ENCODE data around the gene SORCS2.

SORCS2 gene

DNA sequence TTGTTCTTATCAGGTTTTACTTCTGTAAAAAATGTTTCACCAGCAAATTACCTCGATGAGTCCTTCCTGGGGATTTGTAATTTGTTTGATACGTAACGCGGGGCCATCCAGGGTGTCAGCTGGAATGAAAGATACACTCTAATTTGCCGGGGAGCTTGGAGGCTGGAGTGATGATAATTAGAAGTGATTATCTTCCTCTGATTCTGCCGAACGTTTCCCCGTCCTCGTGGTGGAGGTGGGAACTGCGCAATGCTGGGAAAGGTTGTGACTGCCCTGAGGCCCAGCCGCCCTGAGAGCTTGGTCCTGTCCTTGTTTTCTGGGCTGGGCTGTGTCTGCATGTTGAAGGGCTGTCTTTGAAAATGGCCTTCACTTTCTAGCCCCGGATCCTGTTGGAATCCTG, 48.0 kb downstream of the SORCS2 start:
- no peak for DNase-seq (ENCODE audit: low read depth)
- no peak for TF ChIP-seq MYC (IDR thresholded peaks at IDR 0.05; ENCODE audit: low read depth, low read length)
- TF ChIP-seq POLR2A (IDR thresholded peaks at IDR 0.05; ENCODE audit: extremely low read depth, insufficient read length): no peak
- peak; percentile 6 for TF ChIP-seq CTCF (IDR thresholded peaks at IDR 0.05; ENCODE audit: low read depth, low read length)
- TF ChIP-seq MAX (IDR thresholded peaks at IDR 0.05; ENCODE audit: low read depth, low read length): no peak
- H3K4me3 ChIP-seq (ENCODE audit: low read depth, low read length): no peak overlapping the region

GRCh38 chr4:7241597-7242125, 49.3 kb downstream of the SORCS2 start:
- TF ChIP-seq POLR2A (IDR thresholded peaks at IDR 0.05; ENCODE audit: extremely low read depth, insufficient read length) (no peak), MAX (IDR thresholded peaks at IDR 0.05; ENCODE audit: low read depth, low read length) (no peak), MYC (IDR thresholded peaks at IDR 0.05; ENCODE audit: low read depth, low read length) (no peak), CTCF (IDR thresholded peaks at IDR 0.05; ENCODE audit: low read depth, low read length) (no peak)
- H3K4me3 ChIP-seq (ENCODE audit: low read depth, low read length): no peak overlapping the region
- DNase-seq (ENCODE audit: low read depth): no peak

DNA sequence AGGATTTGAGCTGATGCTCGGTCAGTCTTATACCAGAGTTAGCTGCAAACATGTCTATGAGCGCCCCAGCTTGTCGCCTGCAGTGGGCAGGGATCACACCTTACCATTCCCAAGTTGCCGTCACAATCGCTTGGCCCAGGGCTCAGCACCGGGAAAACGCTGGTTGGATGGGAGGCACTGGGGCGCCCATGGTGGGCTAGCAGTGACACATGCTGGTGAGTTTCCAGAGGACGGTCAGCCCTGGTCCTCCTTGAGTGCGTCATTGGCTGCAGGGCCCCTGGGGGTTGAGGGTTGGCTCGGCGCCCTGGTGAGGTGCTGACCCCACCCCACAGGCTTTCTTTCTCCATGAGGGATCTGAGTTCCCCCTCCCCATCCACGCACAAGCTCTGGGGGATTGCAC, 50.4 kb downstream of the SORCS2 start:
- no peak for DNase-seq (ENCODE audit: low read depth)
- no peak for TF ChIP-seq MYC (IDR thresholded peaks at IDR 0.05; ENCODE audit: low read depth, low read length)
- TF ChIP-seq CTCF (IDR thresholded peaks at IDR 0.05; ENCODE audit: low read depth, low read length): no peak
- TF ChIP-seq MAX (IDR thresholded peaks at IDR 0.05; ENCODE audit: low read depth, low read length): no peak
- no peak for TF ChIP-seq POLR2A (IDR thresholded peaks at IDR 0.05; ENCODE audit: extremely low read depth, insufficient read length)
- no peak overlapping the region for H3K4me3 ChIP-seq (ENCODE audit: low read depth, low read length)

DNA sequence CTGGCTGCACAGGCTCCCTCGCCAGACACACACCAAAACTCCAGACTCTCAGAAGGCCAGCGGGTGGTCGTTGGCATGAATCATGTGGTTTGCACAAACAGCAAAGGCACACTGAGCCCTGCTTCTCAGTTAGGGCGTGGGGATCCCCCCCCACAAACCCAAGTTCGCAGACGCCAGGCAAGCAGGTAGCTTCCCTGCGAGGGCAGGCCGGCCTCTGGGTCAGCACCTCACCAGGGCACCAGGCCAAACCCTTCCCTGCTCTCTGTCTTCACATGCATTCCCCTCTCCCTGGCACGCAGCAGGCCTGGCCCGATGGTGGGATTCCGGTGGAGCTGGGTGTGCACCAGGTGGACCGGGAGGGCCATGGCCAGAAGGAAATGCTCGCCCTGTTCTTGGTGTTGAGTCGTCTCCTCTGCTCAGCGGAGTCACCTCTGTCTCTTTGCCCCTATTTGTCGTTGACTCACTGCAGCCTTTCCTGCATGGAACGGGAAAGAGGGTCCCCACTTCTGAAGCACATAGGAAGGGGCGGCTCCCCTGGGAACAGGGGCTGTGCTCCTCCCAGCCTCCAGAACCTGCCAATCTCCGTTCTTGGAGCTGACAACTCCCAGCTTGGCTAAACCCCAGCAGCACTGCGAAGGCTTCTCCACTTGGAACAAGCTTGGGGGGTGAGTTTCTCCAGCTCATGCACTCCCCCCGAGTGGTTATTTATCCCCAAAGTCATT, 51.4 kb downstream of the SORCS2 start:
- TF ChIP-seq MAX (IDR thresholded peaks at IDR 0.05; ENCODE audit: low read depth, low read length): no peak
- TF ChIP-seq MYC (IDR thresholded peaks at IDR 0.05; ENCODE audit: low read depth, low read length): no peak
- no peak for TF ChIP-seq CTCF (IDR thresholded peaks at IDR 0.05; ENCODE audit: low read depth, low read length)
- TF ChIP-seq POLR2A (IDR thresholded peaks at IDR 0.05; ENCODE audit: extremely low read depth, insufficient read length): no peak
- H3K4me3 ChIP-seq (ENCODE audit: low read depth, low read length): no peak overlapping the region
- DNase-seq (ENCODE audit: low read depth): no peak

- no peak for TF ChIP-seq MAX (IDR thresholded peaks at IDR 0.05; ENCODE audit: low read depth, low read length)
- no peak for TF ChIP-seq CTCF (IDR thresholded peaks at IDR 0.05; ENCODE audit: low read depth, low read length)
- TF ChIP-seq MYC (IDR thresholded peaks at IDR 0.05; ENCODE audit: low read depth, low read length): no peak
- TF ChIP-seq POLR2A (IDR thresholded peaks at IDR 0.05; ENCODE audit: extremely low read depth, insufficient read length): no peak
- no peak for DNase-seq (ENCODE audit: low read depth)
- H3K4me3 ChIP-seq (ENCODE audit: low read depth, low read length): no peak overlapping the region
Measured at GRCh38 chr4:7244331-7244665, 52.0 kb downstream of the SORCS2 start.
